ENCODE data around the gene CALCOCO1. TPM values are rescaled to one million over a fixed set of nuclear protein-coding genes. Genes with fewer than 3 reads are reported as not detected.

CALCOCO1 gene
- total RNA-seq, 1 donor from 2014 or later: 144 TPM

DNA sequence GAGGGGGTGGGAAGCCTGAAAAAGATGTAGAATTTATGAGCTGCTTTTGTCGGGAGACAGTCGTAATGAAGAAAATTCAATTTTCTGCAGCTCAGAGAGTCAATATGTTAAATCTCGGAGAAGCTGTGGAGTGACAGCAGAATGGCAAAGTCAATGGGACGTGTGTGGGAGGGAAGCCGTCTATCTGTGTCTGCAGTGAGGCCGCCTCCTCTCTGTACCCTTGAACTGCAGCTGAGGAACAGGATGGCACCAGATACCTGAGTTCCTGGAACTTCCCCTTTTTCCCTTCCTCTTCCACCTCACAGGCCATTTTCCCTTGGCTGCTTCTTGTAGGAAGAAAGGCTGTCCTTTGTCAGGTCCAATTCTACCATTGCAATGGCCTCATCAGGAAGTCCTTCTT lies 9.3 kb upstream of the CALCOCO1 start:
- H3K4me1 Mint-ChIP-seq (ENCODE audit: unreplicated experiment): peaks cover 29% of the 10 kb centered on the region
- peaks cover 14% of the 10 kb centered on the region for H3K27me3 Mint-ChIP-seq (ENCODE audit: unreplicated experiment)
- peaks cover 8% of the 10 kb centered on the region for H3K36me3 Mint-ChIP-seq (ENCODE audit: low read depth, unreplicated experiment)
- peak overlapping the region; percentile 34 for H3K27ac Mint-ChIP-seq (ENCODE audit: unreplicated experiment)
- TF ChIP-seq, protein P1, sequence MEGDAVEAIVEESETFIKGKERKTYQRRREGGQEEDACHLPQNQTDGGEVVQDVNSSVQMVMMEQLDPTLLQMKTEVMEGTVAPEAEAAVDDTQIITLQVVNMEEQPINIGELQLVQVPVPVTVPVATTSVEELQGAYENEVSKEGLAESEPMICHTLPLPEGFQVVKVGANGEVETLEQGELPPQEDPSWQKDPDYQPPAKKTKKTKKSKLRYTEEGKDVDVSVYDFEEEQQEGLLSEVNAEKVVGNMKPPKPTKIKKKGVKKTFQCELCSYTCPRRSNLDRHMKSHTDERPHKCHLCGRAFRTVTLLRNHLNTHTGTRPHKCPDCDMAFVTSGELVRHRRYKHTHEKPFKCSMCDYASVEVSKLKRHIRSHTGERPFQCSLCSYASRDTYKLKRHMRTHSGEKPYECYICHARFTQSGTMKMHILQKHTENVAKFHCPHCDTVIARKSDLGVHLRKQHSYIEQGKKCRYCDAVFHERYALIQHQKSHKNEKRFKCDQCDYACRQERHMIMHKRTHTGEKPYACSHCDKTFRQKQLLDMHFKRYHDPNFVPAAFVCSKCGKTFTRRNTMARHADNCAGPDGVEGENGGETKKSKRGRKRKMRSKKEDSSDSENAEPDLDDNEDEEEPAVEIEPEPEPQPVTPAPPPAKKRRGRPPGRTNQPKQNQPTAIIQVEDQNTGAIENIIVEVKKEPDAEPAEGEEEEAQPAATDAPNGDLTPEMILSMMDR (IDR thresholded peaks at IDR 0.05; ENCODE audit: unreplicated experiment): no peak
- no peaks in the 10 kb centered on the region for H3K9me3 Mint-ChIP-seq (ENCODE audit: unreplicated experiment)
- H3K4me3 Mint-ChIP-seq (ENCODE audit: unreplicated experiment): peak overlapping the region; percentile 52
- no peak for DNase-seq (ENCODE audit: low spot score)

DNA sequence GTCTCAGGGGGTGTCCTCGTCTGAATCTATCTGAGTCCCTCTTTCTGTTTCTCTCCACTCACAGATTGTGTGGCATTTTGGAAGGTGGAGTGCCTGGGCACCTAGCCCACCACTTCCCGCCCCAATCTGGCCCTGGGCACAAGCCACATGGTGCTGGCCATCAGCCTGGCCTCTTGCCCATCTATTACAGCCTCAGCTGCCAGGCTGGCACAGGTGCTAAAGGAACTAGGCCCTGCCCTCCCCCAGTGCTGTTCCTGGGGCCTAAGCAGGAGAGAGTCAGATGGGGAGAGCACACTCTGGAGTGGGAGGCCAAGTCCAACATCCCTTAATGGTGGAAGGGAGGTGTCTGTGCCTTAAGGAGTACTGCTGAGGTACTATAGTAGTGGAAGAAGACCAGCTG lies 8.3 kb upstream of the CALCOCO1 start:
- DNase-seq (ENCODE audit: low spot score): no peak
- Mint-ChIP-seq H3K27me3 (ENCODE audit: unreplicated experiment) (peaks cover 14% of the 10 kb centered on the region), H3K9me3 (ENCODE audit: unreplicated experiment) (no peaks in the 10 kb centered on the region), H3K4me1 (ENCODE audit: unreplicated experiment) (peaks cover 29% of the 10 kb centered on the region), H3K36me3 (ENCODE audit: low read depth, unreplicated experiment) (peaks cover 8% of the 10 kb centered on the region), H3K27ac (ENCODE audit: unreplicated experiment) (peak overlapping the region; percentile 49), H3K4me3 (ENCODE audit: unreplicated experiment) (no peak overlapping the region)
- TF ChIP-seq, protein P1 (IDR thresholded peaks at IDR 0.05; ENCODE audit: unreplicated experiment): no peak

DNA sequence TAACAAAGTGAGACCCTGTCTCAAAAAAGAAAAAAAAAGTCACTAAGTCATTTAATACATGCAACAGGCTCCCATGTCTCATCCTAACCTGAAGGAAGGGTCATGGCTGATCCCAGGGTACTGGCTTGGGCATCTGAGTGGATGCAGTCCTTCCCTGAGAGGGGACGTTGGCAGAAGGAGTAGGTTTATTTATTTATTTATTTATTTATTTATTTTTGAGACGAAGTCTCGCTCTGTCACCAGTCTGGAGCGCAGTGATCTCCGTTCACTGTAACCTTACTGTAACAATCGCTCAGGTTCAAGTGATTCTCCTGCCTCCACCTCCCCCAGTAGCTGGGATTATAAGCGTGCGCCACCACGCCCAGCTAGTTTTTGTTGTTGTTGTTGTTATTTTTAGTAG lies 7.2 kb upstream of the CALCOCO1 start:
- Mint-ChIP-seq H3K27me3 (ENCODE audit: unreplicated experiment) (peaks cover 14% of the 10 kb centered on the region), H3K9me3 (ENCODE audit: unreplicated experiment) (no peaks in the 10 kb centered on the region), H3K36me3 (ENCODE audit: low read depth, unreplicated experiment) (peaks cover 8% of the 10 kb centered on the region), H3K27ac (ENCODE audit: unreplicated experiment) (no peak overlapping the region), H3K4me1 (ENCODE audit: unreplicated experiment) (peaks cover 27% of the 10 kb centered on the region), H3K4me3 (ENCODE audit: unreplicated experiment) (no peak overlapping the region)
- no peak for DNase-seq (ENCODE audit: low spot score)
- TF ChIP-seq, protein P1 (IDR thresholded peaks at IDR 0.05; ENCODE audit: unreplicated experiment): no peak

DNA sequence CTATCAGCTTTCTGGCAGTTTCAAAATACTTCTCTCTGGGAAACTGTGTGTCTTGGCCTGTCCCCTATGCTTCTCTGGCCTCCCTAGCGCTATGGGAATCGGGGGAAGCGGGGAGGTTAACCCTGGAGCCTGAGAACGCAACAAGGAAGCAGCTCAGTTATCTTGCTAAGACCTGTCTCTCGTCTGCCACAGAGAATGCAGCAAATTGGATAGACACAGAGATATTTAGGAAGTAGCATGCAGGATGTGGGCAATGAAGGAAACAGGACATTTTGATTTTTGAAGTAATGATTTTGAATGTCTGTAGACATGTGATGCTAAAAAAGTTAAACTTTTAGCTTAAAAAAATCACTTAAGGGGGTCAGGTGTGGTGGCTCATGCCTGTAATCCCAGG lies 6.6 kb upstream of the CALCOCO1 start:
- H3K9me3 Mint-ChIP-seq (ENCODE audit: unreplicated experiment): no peaks in the 10 kb centered on the region
- H3K36me3 Mint-ChIP-seq (ENCODE audit: low read depth, unreplicated experiment): peaks cover 8% of the 10 kb centered on the region
- no peak overlapping the region for H3K27ac Mint-ChIP-seq (ENCODE audit: unreplicated experiment)
- peaks cover 11% of the 10 kb centered on the region for H3K27me3 Mint-ChIP-seq (ENCODE audit: unreplicated experiment)
- no peak overlapping the region for H3K4me3 Mint-ChIP-seq (ENCODE audit: unreplicated experiment)
- no peak for DNase-seq (ENCODE audit: low spot score)
- peaks cover 22% of the 10 kb centered on the region for H3K4me1 Mint-ChIP-seq (ENCODE audit: unreplicated experiment)
- TF ChIP-seq, protein P1 (IDR thresholded peaks at IDR 0.05; ENCODE audit: unreplicated experiment): no peak

DNA sequence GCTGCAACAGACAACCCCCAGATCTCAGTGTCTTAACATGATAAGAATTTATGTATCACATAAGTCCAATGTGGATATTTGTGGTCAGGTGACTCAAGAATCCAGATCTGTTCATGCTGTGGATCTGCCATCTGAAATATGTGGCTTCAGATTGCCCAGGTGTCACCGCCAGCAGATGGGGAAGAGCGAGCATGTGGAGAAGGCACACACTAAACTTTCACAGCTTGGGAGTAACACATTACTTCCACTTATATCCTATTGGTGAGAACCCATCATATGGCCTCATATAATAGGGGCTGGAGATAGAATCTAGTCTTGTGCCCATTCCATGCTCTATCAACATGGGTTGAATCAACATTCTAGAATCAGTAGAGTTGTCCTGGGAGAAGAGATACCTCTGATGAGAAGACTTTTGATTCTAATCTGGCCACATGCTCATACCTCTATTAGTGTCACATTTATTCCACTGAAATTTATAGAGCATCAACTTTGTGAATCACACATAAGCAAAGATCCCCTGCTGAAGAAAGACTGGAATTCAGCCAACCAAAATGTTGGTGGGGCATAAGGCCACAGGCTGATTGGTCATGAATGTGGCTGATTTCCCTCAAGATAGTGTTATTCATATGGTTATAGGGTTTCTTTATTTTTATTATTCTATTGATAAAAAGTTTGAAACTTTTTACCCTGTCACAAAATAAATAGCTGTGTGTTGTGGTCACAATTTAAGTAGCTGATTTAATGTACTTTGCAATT lies 6.0 kb upstream of the CALCOCO1 start:
- Mint-ChIP-seq H3K36me3 (ENCODE audit: low read depth, unreplicated experiment) (peaks cover 8% of the 10 kb centered on the region), H3K4me1 (ENCODE audit: unreplicated experiment) (peaks cover 20% of the 10 kb centered on the region), H3K27me3 (ENCODE audit: unreplicated experiment) (peaks cover 9% of the 10 kb centered on the region), H3K4me3 (ENCODE audit: unreplicated experiment) (no peak overlapping the region), H3K9me3 (ENCODE audit: unreplicated experiment) (no peaks in the 10 kb centered on the region), H3K27ac (ENCODE audit: unreplicated experiment) (no peak overlapping the region)
- TF ChIP-seq, protein P1 (IDR thresholded peaks at IDR 0.05; ENCODE audit: unreplicated experiment): no peak
- no peak for DNase-seq (ENCODE audit: low spot score)

Data from endothelial cell (in vitro differentiated cells).